ENCODE measurements around the gene SDS.

SDS gene

GRCh38 chr12:113386866-113387566 is 16.7 kb downstream of the SDS start:
- in situ Hi-C loops (cut with MboI; ENCODE audit: low sequenced_read_pairs): no loop called here

- in situ Hi-C loops (cut with MboI; ENCODE audit: low sequenced_read_pairs): no loop called here
Observed at GRCh38 chr12:113385282-113385882, 18.3 kb downstream of the SDS start.

- in situ Hi-C loops (cut with MboI; ENCODE audit: low sequenced_read_pairs): no loop called here
Observed at GRCh38 chr12:113384778-113385177, 18.9 kb downstream of the SDS start.

GRCh38 chr12:113382206-113382605 is 21.5 kb downstream of the SDS start:
- in situ Hi-C loops (cut with MboI; ENCODE audit: low sequenced_read_pairs): no loop called here

- in situ Hi-C loops (cut with MboI; ENCODE audit: low sequenced_read_pairs): no loop called here
Observed at GRCh38 chr12:113381220-113381619, 22.5 kb downstream of the SDS start.

- in situ Hi-C loops (cut with MboI; ENCODE audit: low sequenced_read_pairs): no loop called here
Observed at GRCh38 chr12:113378291-113378690, 25.4 kb downstream of the SDS start.

GRCh38 chr12:113374823-113375428 is 28.8 kb downstream of the SDS start:
- in situ Hi-C loops (cut with MboI; ENCODE audit: low sequenced_read_pairs): no loop called here

GRCh38 chr12:113373969-113374368 is 29.7 kb downstream of the SDS start:
- in situ Hi-C loops (cut with MboI; ENCODE audit: low sequenced_read_pairs): no loop called here

GRCh38 chr12:113373440-113373839 is 30.2 kb downstream of the SDS start:
- in situ Hi-C loops (cut with MboI; ENCODE audit: low sequenced_read_pairs): no loop called here

GRCh38 chr12:113372371-113372770 is 31.3 kb downstream of the SDS start:
- in situ Hi-C loops (cut with MboI; ENCODE audit: low sequenced_read_pairs): no loop called here

- in situ Hi-C loops (cut with MboI; ENCODE audit: low sequenced_read_pairs): no loop called here
Observed at GRCh38 chr12:113371808-113372207, 31.9 kb downstream of the SDS start.

- in situ Hi-C loops (cut with MboI; ENCODE audit: low sequenced_read_pairs): no loop called here
Observed at GRCh38 chr12:113370923-113371682, 32.6 kb downstream of the SDS start.

- in situ Hi-C loops (cut with MboI; ENCODE audit: low sequenced_read_pairs): no loop called here
Observed at GRCh38 chr12:113369391-113369985, 34.2 kb downstream of the SDS start.

GRCh38 chr12:113368331-113368730 is 35.4 kb downstream of the SDS start:
- in situ Hi-C loops (cut with MboI; ENCODE audit: low sequenced_read_pairs): no loop called here

- in situ Hi-C loops (cut with MboI; ENCODE audit: low sequenced_read_pairs): no loop called here
Observed at GRCh38 chr12:113366827-113367226, 36.9 kb downstream of the SDS start.

GRCh38 chr12:113365639-113366395 is 37.9 kb downstream of the SDS start:
- in situ Hi-C loops (cut with MboI; ENCODE audit: low sequenced_read_pairs): no loop called here

GRCh38 chr12:113364698-113365097 is 39.0 kb downstream of the SDS start:
- in situ Hi-C loops (cut with MboI; ENCODE audit: low sequenced_read_pairs): no loop called here

- in situ Hi-C loops (cut with MboI; ENCODE audit: low sequenced_read_pairs): no loop called here
Observed at GRCh38 chr12:113361574-113362370, 41.9 kb downstream of the SDS start.

GRCh38 chr12:113359939-113360748 is 43.5 kb downstream of the SDS start:
- in situ Hi-C loops (cut with MboI; ENCODE audit: low sequenced_read_pairs): no loop called here

Data from HL-60/S4 treated with phorbol 12-myristate 13-acetate at 8.2 ng/mL for 4 days and 3 days (cell line).